Measurements from ENCODE around the gene EXOC4. TPM values are rescaled to one million over a fixed set of nuclear protein-coding genes. Genes with fewer than 3 reads are reported as not detected.

The EXOC4 gene
- total and polyA plus RNA-seq, 2 donors (not counting 3 experiments of a cell fraction or from before 2014, with no cell fraction given), result 20.3 to 73.1 TPM

DNA sequence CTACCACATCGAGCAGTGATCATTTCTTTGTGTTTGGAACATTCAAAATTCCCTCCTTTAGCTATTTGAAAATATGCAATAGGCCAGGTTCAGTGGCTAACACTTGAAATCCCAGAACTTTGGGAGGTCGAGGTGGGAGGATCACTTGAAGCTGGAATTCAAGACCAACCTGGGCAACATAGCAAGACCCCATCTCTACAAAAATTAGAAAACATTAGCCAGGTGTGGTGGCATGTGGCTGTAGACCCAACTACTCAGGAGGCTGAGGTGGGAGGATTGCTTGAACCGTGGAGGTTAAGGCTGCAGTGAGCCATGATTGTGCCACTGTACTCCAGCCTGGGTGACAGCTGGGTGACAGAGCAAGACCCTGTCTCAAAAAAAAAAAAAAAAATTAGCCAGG is 15.3 kb upstream of the EXOC4 start:
- H3K79me2 ChIP-seq (ENCODE audit: control insufficient read depth, insufficient read depth, low read length), result no peaks in the 10 kb centered on the region
- H3K27me3 ChIP-seq (ENCODE audit: control insufficient read depth in 2 of 2, insufficient read depth in 2 of 2, low read length in 2 of 2), result peaks cover 11 to 17% of the 10 kb centered on the region in 2 experiments
- POLR2A ChIA-PET, result no interaction called here
- H4K20me1 ChIP-seq (replicated peaks; ENCODE audit: control insufficient read depth, extremely low read depth, insufficient read depth, low read length), result no peaks in the 10 kb centered on the region
- H3K4me3 ChIP-seq (replicated peaks in 1 of 3; ENCODE audit: insufficient read depth in 1 of 3, low read depth in 1 of 3, low read length in 3 of 3), result no peak overlapping the region
- TF ChIP-seq POLR2A (IDR thresholded peaks at IDR 0.05; ENCODE audit: low read depth, low read length) (no peak), MYC (IDR thresholded peaks at IDR 0.05; ENCODE audit: low read depth, low read length) (no peak), JUN (IDR thresholded peaks at IDR 0.05; ENCODE audit: borderline replicate concordance, insufficient read depth, insufficient read length, low read depth) (no peak), EZH2 (IDR thresholded peaks at IDR 0.05; ENCODE audit: borderline replicate concordance, low read depth, low read length, severe bottlenecking) (no peak), POLR2AphosphoS5 (IDR thresholded peaks at IDR 0.05; ENCODE audit: insufficient read depth, low read depth, low read length) (no peak), FOS (IDR thresholded peaks at IDR 0.05; ENCODE audit: borderline replicate concordance, insufficient read depth, low read length) (no peak), GATA2 (IDR thresholded peaks at IDR 0.05; ENCODE audit: insufficient read depth, insufficient read length, low read depth, low read length) (no peak)
- TF ChIP-seq, protein P1, sequence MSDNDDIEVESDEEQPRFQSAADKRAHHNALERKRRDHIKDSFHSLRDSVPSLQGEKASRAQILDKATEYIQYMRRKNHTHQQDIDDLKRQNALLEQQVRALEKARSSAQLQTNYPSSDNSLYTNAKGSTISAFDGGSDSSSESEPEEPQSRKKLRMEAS (IDR thresholded peaks at IDR 0.05; ENCODE audit: insufficient read depth, insufficient read length), result no peak
- TF ChIP-seq, protein P2, sequence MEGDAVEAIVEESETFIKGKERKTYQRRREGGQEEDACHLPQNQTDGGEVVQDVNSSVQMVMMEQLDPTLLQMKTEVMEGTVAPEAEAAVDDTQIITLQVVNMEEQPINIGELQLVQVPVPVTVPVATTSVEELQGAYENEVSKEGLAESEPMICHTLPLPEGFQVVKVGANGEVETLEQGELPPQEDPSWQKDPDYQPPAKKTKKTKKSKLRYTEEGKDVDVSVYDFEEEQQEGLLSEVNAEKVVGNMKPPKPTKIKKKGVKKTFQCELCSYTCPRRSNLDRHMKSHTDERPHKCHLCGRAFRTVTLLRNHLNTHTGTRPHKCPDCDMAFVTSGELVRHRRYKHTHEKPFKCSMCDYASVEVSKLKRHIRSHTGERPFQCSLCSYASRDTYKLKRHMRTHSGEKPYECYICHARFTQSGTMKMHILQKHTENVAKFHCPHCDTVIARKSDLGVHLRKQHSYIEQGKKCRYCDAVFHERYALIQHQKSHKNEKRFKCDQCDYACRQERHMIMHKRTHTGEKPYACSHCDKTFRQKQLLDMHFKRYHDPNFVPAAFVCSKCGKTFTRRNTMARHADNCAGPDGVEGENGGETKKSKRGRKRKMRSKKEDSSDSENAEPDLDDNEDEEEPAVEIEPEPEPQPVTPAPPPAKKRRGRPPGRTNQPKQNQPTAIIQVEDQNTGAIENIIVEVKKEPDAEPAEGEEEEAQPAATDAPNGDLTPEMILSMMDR (IDR thresholded peaks at IDR 0.05; ENCODE audit: extremely low read depth in 1 of 2, insufficient read depth in 1 of 2, low read depth in 1 of 2, low read length in 2 of 2), result no peak
- CTCF ChIA-PET, result interaction anchor here (1.1 to 1.8 kb wide), 4 partner anchors 9 to 197 kb away, joined by 3 to 7 read pairs (median 5); partner anchors contain the start of gene EXOC4
- H3K27ac ChIP-seq (ENCODE audit: insufficient read depth, low read depth, low read length), result no peak overlapping the region
- intact Hi-C loops (cut with micrococcal nuclease), result loop anchor here (5.0 kb wide), 2 partner anchors 75 to 155 kb away; partner anchors contain the start of gene CHCHD3
- H3K9me1 ChIP-seq (replicated peaks; ENCODE audit: control insufficient read depth, extremely low read depth, insufficient read depth, low read length), result no peaks in the 10 kb centered on the region
- dilution Hi-C loops (cut with MboI; ENCODE audit: extremely low pct_ligation_motif_present, low sequenced_read_pairs), result no loop called here
- no TSS peak for BruUV-seq (replicated peaks)
- H3K9ac ChIP-seq (replicated peaks; ENCODE audit: extremely low read depth, insufficient read depth, low read length), result no peak overlapping the region
- H3K4me1 ChIP-seq (ENCODE audit: control insufficient read depth, extremely low read depth, insufficient read depth, low read length), result peaks cover 13% of the 10 kb centered on the region
- no peaks in the 10 kb centered on the region for H3K36me3 ChIP-seq (ENCODE audit: control insufficient read depth in 2 of 2, extremely low read depth in 1 of 2, insufficient read depth in 2 of 2, low read length in 2 of 2)
- DNase-seq (ENCODE audit: low read depth, low spot score) (no peak), FAIRE-seq (no peak)
- no peak overlapping the region for H3K4me2 ChIP-seq (ENCODE audit: insufficient read depth, low read length)
- H3K9me3 ChIP-seq (replicated peaks; ENCODE audit: control insufficient read depth, insufficient read depth, low read length), result no peaks in the 10 kb centered on the region
- no peak overlapping the region for H2AFZ ChIP-seq (ENCODE audit: low read depth, low read length)
